Liver (tissue), 9 donors: ENCODE data around the gene KPNB1. TPM values are rescaled to one million over a fixed set of nuclear protein-coding genes. Genes with fewer than 3 reads are reported as not detected.
A peak's percentile ranks its signal among the peaks of the same experiment; 100 is the strongest.

Source experiments
- DNase-seq: peaks from one replicate; pipeline ENCODE4 v3.0.0-alpha.2; 2017; ENCODE audit warnings: low spot score
- H3K27ac ChIP-seq, 2 donors: one replicate each; pipeline ENCODE4 v1.7.0; 2013; ENCODE audit warnings: inconsistent platforms in 2 of 2, low read length in 2 of 2, control low read depth in 1 of 2, low read depth in 1 of 2, mild to moderate bottlenecking in 1 of 2
- H3K27me3 ChIP-seq, 4 donors: one replicate each; pipeline versions ENCODE4 v1.6.1 to v1.7.0; 2013; ENCODE audit warnings: low read length in 3 of 4, inconsistent platforms in 1 of 4, mild to moderate bottlenecking in 1 of 4, moderate library complexity in 1 of 4; ENCODE audit not compliant: control insufficient read depth in 4 of 4, insufficient read depth in 4 of 4
- H3K36me3 ChIP-seq, 4 donors: one replicate each; pipeline versions ENCODE4 v1.6.1 to v1.7.0; 2013; ENCODE audit warnings: low read length in 3 of 4, mild to moderate bottlenecking in 3 of 4, low read depth in 1 of 4, moderate library complexity in 1 of 4; ENCODE audit not compliant: control insufficient read depth in 4 of 4, insufficient read depth in 3 of 4
- H3K4me1 ChIP-seq, 4 donors: one replicate each; pipeline versions ENCODE4 v1.6.1 to v1.7.0; 2013; ENCODE audit warnings: low read length in 3 of 4, mild to moderate bottlenecking in 3 of 4, moderate library complexity in 1 of 4; ENCODE audit not compliant: control insufficient read depth in 4 of 4, insufficient read depth in 4 of 4
- H3K4me3 ChIP-seq, 3 donors: one replicate each; pipeline versions ENCODE4 v1.6.1 to v1.7.0; 2013; ENCODE audit warnings: low read length in 3 of 3, control low read depth in 1 of 3, low read depth in 1 of 3, mild to moderate bottlenecking in 1 of 3
- H3K9ac ChIP-seq, 2 donors: one replicate each; pipeline ENCODE4 v1.7.0; 2013; ENCODE audit warnings: low read length in 2 of 2, mild to moderate bottlenecking in 2 of 2, moderate library complexity in 2 of 2, control low read depth in 1 of 2, low read depth in 1 of 2
- H3K9me3 ChIP-seq, 4 donors: one replicate each; pipeline versions ENCODE4 v1.6.1 to v1.7.0; 2013; ENCODE audit warnings: low read length in 3 of 4; ENCODE audit not compliant: control insufficient read depth in 4 of 4
- ATF3 ChIP-seq: IDR thresholded peaks from 2 replicates; pipeline ENCODE4 v1.6.1; 2016; ENCODE audit warnings: antibody characterized with exemption
- CTCF ChIP-seq: fragments of 150-350 bp; IDR thresholded peaks from 2 replicates; pipeline ENCODE4 v1.5.1; 2017; ENCODE audit warnings: improper control_type of control experiment, low read depth, low read length; ENCODE audit not compliant: missing input control
- EGR1 ChIP-seq, 2 donors: IDR thresholded peaks; 2 replicates each; pipeline ENCODE4 v1.6.1; 2016 to 2018; ENCODE audit warnings: antibody characterized with exemption in 2 of 2, low read depth in 2 of 2
- FOXA1 ChIP-seq: IDR thresholded peaks from 2 replicates; pipeline ENCODE4 v1.6.1; 2016; ENCODE audit warnings: antibody characterized with exemption
- FOXA2 ChIP-seq: IDR thresholded peaks from 2 replicates; pipeline ENCODE4 v1.6.1; 2016; ENCODE audit warnings: antibody characterized with exemption
- GABPA ChIP-seq, 2 donors: IDR thresholded peaks in 1 of 2; conservative IDR thresholded peaks in 1 of 2; 2 replicates each; pipeline ENCODE4 v1.6.1; 2016; ENCODE audit warnings: antibody characterized with exemption in 2 of 2, mild to moderate bottlenecking in 1 of 2, moderate library complexity in 1 of 2
- HNF4A ChIP-seq, 2 donors: conservative IDR thresholded peaks; 2 replicates each; pipeline ENCODE4 v1.6.1; 2016; ENCODE audit warnings: antibody characterized with exemption in 2 of 2, mild to moderate bottlenecking in 2 of 2
- JUND ChIP-seq, 2 donors: IDR thresholded peaks; 2 replicates each; pipeline ENCODE4 v1.6.1; 2016; ENCODE audit warnings: antibody characterized with exemption in 2 of 2
- MAX ChIP-seq: IDR thresholded peaks from 2 replicates; pipeline ENCODE4 v1.6.1; 2016; ENCODE audit warnings: antibody characterized with exemption
- NR2F2 ChIP-seq: IDR thresholded peaks from 2 replicates; pipeline ENCODE4 v1.6.1; 2016; ENCODE audit warnings: antibody characterized with exemption
- RAD21 ChIP-seq, 2 donors: IDR thresholded peaks; 2 replicates each; pipeline ENCODE4 v1.6.1; 2016; ENCODE audit warnings: antibody characterized with exemption in 2 of 2, mild to moderate bottlenecking in 2 of 2
- REST ChIP-seq: IDR thresholded peaks from 2 replicates; pipeline ENCODE4 v1.6.1; 2016; ENCODE audit warnings: antibody characterized with exemption, mild to moderate bottlenecking
- TAF1 ChIP-seq: conservative IDR thresholded peaks from 2 replicates; pipeline ENCODE4 v1.6.1; 2016; ENCODE audit warnings: antibody characterized with exemption, mild to moderate bottlenecking
- YY1 ChIP-seq: IDR thresholded peaks from 2 replicates; pipeline ENCODE4 v1.6.1; 2016; ENCODE audit warnings: antibody characterized with exemption, mild to moderate bottlenecking
- WGBS: extraction: QIAGEN DNeasy Blood & Tissue Kit; methylation state at CpG from one replicate; pipeline ENCODE4 v1.1.7; 2013; 5-methylcytosine and 5-hydroxymethylcytosine counted together
- polyA plus RNA-seq, 2 donors: library from polyadenylated mRNA; stranded (reverse) in 1 of 2; unstranded in 1 of 2; fragments of 200-250 nt in 1 of 2; fragments of >200 nt in 1 of 2; fragmentation: Nextera tagmentation in 1 of 2; extraction: Ambion mirVana in 1 of 2; gene quantifications; one replicate each; pipeline versions ENCODE4 v1.2.1 to v1.2.3, GENCODE V29; 2013 to 2015
- total RNA-seq, 2 donors: library from RNA; depleted of rRNA; stranded (reverse); fragments of >200 nt; gene quantifications; one replicate each; pipeline ENCODE4 v1.2.3, GENCODE V29; 2014
- TF ChIP-seq, protein P1 (sequence below): IDR thresholded peaks from 2 replicates; pipeline ENCODE4 v1.6.1; 2016; ENCODE audit warnings: antibody characterized with exemption
- donor health status: healthy.
- donor health status: healthy.
- donor health status: healthy.
- donor health status: healthy.
- donor health status: healthy.

KPNB1 gene
- total and polyA plus RNA-seq, 4 donors = 27.6 to 114 (median 75.0) TPM

DNA sequence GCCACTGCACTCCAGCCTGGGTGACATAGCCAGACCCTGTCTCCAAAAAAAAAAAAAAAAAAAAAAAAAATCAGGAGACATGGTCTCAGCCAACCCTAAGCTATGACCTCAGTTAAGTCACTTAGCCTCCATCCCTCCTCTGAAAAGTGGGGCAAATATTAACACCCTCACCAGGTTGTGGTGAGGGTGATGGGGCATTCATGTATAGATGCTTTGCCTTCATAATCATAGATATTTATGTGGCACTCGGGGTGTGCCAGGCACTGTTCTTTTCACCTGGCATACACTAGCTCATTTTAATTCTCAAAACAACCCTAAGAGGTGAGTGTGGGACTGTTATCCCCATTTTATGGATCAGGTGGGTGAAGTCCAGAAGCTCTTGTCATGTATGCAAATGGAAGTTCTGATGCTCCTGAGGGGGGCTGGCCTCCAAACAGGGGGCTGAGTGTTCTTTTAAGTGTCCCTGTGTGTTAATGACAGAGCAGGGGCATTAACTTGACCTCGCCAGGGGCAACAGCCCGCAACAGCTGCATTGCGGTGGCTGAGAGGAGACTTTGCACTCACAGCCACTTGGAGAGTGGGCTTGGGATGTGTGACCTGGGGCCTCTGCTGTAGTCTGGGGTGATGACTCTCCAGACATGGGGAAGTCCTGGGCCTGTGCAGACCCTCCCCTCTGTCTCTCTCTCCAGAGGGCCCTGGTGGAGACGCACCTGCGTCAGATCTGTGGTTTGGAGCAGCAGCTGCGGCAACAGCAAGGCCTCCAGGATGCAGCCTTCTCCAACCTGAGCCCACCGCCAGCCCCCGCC is 48.4 kb downstream of the KPNB1 start:
- Histone ChIP-seq H3K4me3 (no peak overlapping the region), H3K36me3 (no peaks in the 10 kb centered on the region), H3K27ac (no peak overlapping the region), H3K9me3 (no peaks in the 10 kb centered on the region), H3K27me3 (no peaks in the 10 kb centered on the region), H3K9ac (no peak overlapping the region), H3K4me1 (peaks cover 2 to 17% (median 9%) of the 10 kb centered on the region in 4 donors)
- WGBS = 72% methylated on average over 9 of the region's 9 CpGs
- TF ChIP-seq MAX = no peak
- DNase-seq = no peak

GRCh38 chr17:47698749-47699535 is 49.2 kb downstream of the KPNB1 start:
- Histone ChIP-seq H3K9me3 (no peaks in the 10 kb centered on the region), H3K4me1 (peaks cover 0 to 11% (median 4%) of the 10 kb centered on the region in 4 donors)

GRCh38 chr17:47699536-47699840 is 49.8 kb downstream of the KPNB1 start:
- H3K9ac ChIP-seq = no peak overlapping the region
- no peak overlapping the region for H3K27ac ChIP-seq
- H3K36me3 ChIP-seq = no peaks in the 10 kb centered on the region
- H3K4me3 ChIP-seq = no peak overlapping the region
- WGBS = 96% methylated on average over 4 of the region's 4 CpGs
- peaks cover 0 to 11% (median 4%) of the 10 kb centered on the region in 4 donors for H3K4me1 ChIP-seq
- DNase-seq = no peak
- no peaks in the 10 kb centered on the region for H3K27me3 ChIP-seq
- no peaks in the 10 kb centered on the region for H3K9me3 ChIP-seq
- TF ChIP-seq, protein P1, sequence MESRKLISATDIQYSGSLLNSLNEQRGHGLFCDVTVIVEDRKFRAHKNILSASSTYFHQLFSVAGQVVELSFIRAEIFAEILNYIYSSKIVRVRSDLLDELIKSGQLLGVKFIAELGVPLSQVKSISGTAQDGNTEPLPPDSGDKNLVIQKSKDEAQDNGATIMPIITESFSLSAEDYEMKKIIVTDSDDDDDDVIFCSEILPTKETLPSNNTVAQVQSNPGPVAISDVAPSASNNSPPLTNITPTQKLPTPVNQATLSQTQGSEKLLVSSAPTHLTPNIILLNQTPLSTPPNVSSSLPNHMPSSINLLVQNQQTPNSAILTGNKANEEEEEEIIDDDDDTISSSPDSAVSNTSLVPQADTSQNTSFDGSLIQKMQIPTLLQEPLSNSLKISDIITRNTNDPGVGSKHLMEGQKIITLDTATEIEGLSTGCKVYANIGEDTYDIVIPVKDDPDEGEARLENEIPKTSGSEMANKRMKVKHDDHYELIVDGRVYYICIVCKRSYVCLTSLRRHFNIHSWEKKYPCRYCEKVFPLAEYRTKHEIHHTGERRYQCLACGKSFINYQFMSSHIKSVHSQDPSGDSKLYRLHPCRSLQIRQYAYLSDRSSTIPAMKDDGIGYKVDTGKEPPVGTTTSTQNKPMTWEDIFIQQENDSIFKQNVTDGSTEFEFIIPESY = no peak
- TF ChIP-seq GABPA (IDR thresholded peaks at IDR 0.05 in 1 of 2, conservative IDR thresholded peaks at IDR 0.05 in 1 of 2) (no peak), EGR1 (IDR thresholded peaks at IDR 0.05; ENCODE audit: low read depth in 2 of 2) (no peak), YY1 (no peak), ATF3 (no peak), HNF4A (conservative IDR thresholded peaks at IDR 0.05) (no peak), RAD21 (IDR thresholded peaks at IDR 0.05) (no peak), TAF1 (no peak), FOXA1 (no peak), FOXA2 (no peak), MAX (no peak), JUND (IDR thresholded peaks at IDR 0.05) (no peak), REST (no peak)

More at GRCh38 chr17:47698749-47699535, 49.2 kb downstream of the KPNB1 start:
- peak; percentile 68 to 78 for TF ChIP-seq RAD21 (IDR thresholded peaks at IDR 0.05)
- TF ChIP-seq NR2F2 = no peak
- TF ChIP-seq CTCF = peak; percentile 80
- Histone ChIP-seq H3K9ac (no peak overlapping the region), H3K4me3 (no peak overlapping the region), H3K27ac (no peak overlapping the region), H3K27me3 (no peaks in the 10 kb centered on the region), H3K36me3 (no peaks in the 10 kb centered on the region)
- WGBS = 67% methylated on average over 25 of the region's 25 CpGs
- peak; percentile 80 for DNase-seq
